Activated B cell treated with CpG ODN at 0.5 μM for 24 hours (primary cell): ENCODE data around the gene NUDT16L1. TPM values are rescaled to one million over a fixed set of nuclear protein-coding genes. Genes with fewer than 3 reads are reported as not detected.
"Not testable (repeated sequence)": the region's sequence is repeated elsewhere in the genome, so short reads cannot be mapped to it uniquely, and the experiment has no call there.

Experiments used
- ATAC-seq: fragments of 200-7000 bp; cut with Tn5 transposase; one replicate; pipeline ENCODE4 v1.10.0; 2021; ENCODE audit warnings: low read depth, mild to moderate bottlenecking, moderate library complexity
- CTCF ChIA-PET: fragments of 350-600 bp; sonication (Branson Sonifier 250); formaldehyde crosslinking; loops from one replicate; lab custom pipeline; 2021; ENCODE audit warnings: antibody characterized with exemption; lab: Charles Lee
- POLR2A ChIA-PET: fragments of 350-600 bp; sonication (Branson Sonifier 250); formaldehyde crosslinking; loops from one replicate; lab custom pipeline; 2021; ENCODE audit warnings: antibody characterized with exemption; lab: Charles Lee
- DNase-seq: peaks from one replicate; pipeline ENCODE4 v3.0.0; 2022
- H3K27ac Mint-ChIP-seq: one replicate; pipeline ENCODE4 v1.8.0; 2020; ENCODE audit warnings: mixed read lengths
- H3K27me3 Mint-ChIP-seq: one replicate; pipeline ENCODE4 v1.8.0; 2021; ENCODE audit warnings: mixed read lengths
- H3K36me3 Mint-ChIP-seq: one replicate; pipeline ENCODE4 v1.8.0; 2021; ENCODE audit warnings: low read depth, mixed read lengths
- H3K4me1 Mint-ChIP-seq: one replicate; pipeline ENCODE4 v1.8.0; 2021; ENCODE audit warnings: mixed read lengths
- H3K4me3 Mint-ChIP-seq: one replicate; pipeline ENCODE4 v1.8.0; 2020; ENCODE audit warnings: mild to moderate bottlenecking, mixed read lengths
- H3K9me3 Mint-ChIP-seq: one replicate; pipeline ENCODE4 v1.8.0; 2020; ENCODE audit warnings: mixed read lengths
- CTCF ChIP-seq: fragments of 200-600 bp; IDR thresholded peaks from one replicate; pipeline ENCODE4 v1.8.0; 2022; ENCODE audit warnings: antibody characterized with exemption, mild to moderate bottlenecking
- intact Hi-C: fragments of 100-400 bp; cut with micrococcal nuclease; formaldehyde crosslinking; loops from one replicate; pipeline ENCODE4 v1.15.1; 2024
- total RNA-seq: library from RNA; stranded (reverse); gene quantifications from 2 replicates; pipeline ENCODE4 v1.2.3, GENCODE V29; 2022

NUDT16L1 gene
- total RNA-seq, 1 donor from 2014 or later = 32.9 TPM

DNA sequence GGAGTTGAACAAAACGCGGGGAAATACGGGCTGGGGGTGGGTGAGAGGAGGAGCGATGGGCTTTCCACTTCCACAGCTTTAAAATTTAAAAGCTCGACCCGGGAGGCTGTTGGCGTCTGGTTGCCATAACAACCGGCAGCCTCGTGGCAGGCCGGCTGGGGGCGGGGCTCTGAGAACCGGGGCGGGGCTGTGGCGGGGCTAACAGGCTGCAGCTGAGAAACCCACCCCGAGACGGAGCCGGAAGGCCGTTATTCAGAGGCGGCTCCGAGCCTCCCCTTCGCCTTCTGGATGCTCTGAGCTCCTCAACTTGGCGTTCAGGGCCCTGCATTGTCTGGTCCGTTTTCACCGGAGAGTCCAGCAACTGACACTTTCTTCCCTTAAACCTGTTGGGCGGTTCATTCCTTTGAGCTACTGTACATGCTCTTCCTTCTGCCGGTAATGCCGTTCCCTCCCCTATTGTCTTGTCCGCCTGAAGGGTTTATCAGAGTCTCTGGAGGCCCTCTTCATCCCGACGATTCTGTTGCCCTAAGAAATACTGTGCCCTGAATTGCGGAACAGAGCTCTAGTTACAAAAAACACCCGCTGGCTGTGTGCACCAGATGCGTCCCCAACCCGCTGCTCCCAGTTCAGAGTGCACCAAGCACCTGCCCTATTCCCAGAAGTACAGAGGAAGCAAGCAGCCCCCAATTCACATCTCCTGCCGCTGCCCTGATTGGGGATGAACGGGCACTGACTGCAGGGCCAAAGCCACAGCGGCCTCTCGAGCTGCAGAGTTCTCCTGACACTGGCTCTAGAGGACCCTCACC lies 41.6 kb downstream of the NUDT16L1 start:
- intact Hi-C loops = loop anchor here (1.0 to 2.0 kb wide), 9 partner anchors 32 to 298 kb away; partner anchors contain the start of genes CDIP1, GLYR1, HMOX2 and MGRN1
- DNase-seq (peak; percentile 91), ATAC-seq (peak; percentile 80)
- no peak for TF ChIP-seq CTCF
- ChIA-PET CTCF (interaction anchor here (0.8 to 1.7 kb wide), 9 partner anchors 13 to 357 kb away, joined by 3 to 7 read pairs (median 4); partner anchors contain the start of genes GLYR1, HMOX2, MGRN1 and ROGDI), POLR2A (interaction anchor here (0.5 to 3.1 kb wide), 16 partner anchors 17 to 481 kb away, joined by 3 to 27 read pairs (median 6); partner anchors contain the start of genes CDIP1, GLYR1, NUDT16L1 and PAM16)
- Mint-ChIP-seq H3K4me3 (peak overlapping the region; percentile 90), H3K27ac (peak overlapping the region; percentile 87), H3K4me1 (peaks cover 18% of the 10 kb centered on the region), H3K9me3 (no peaks in the 10 kb centered on the region), H3K27me3 (no peaks in the 10 kb centered on the region), H3K36me3 (peaks cover 9% of the 10 kb centered on the region)

DNA sequence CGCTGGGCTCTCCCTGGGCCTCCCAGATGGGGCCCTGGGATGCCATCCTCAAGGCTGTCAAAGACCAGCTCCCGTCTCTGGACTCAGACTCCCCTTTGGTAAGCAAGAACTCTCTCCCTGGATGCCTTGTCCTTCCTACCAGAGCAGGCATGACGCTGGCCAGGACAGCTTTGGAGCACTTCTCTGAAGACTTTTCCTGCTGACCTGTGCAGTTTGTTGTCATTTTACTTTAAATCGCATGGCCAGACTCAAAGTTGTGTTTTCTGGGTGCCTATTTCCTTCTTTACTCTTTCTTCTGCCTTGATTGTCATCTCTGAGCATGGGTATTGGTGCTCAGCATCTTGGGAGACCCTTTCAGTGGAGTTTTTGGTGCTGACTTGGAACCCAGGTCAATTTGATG lies 43.2 kb downstream of the NUDT16L1 start:
- Mint-ChIP-seq H3K27me3 (no peaks in the 10 kb centered on the region), H3K9me3 (no peaks in the 10 kb centered on the region), H3K27ac (no peak overlapping the region), H3K36me3 (peaks cover 5% of the 10 kb centered on the region), H3K4me3 (no peak overlapping the region), H3K4me1 (peaks cover 18% of the 10 kb centered on the region)
- DNase-seq (no peak), ATAC-seq (no peak)
- no peak for TF ChIP-seq CTCF
- CTCF ChIA-PET = no interaction called here
- POLR2A ChIA-PET = no interaction called here
- intact Hi-C loops = no loop called here

DNA sequence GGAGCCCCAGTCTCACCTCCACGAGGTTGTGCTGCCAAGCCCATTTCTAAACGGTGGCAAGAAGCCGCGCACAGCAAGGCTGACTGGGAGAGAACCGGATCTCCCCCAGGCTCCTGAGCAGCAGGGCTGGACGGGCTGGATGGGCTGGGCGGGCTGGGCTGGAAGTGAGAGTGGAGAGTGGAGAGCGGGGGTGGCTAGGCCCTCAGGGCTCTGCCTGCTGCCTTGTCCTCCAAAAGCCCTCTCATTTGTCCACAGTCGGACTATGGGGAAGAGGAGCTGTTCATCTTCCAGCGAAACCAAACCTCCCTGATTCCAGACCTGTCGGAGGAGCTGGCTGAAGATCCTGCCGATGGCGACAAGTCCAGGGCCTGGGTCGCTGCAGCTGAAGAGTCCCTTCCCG lies 44.2 kb downstream of the NUDT16L1 start:
- CTCF ChIA-PET = no interaction called here
- intact Hi-C loops = no loop called here
- ATAC-seq (no peak), DNase-seq (no peak)
- Mint-ChIP-seq H3K4me1 (peaks cover 18% of the 10 kb centered on the region), H3K27ac (no peak overlapping the region), H3K9me3 (no peaks in the 10 kb centered on the region), H3K36me3 (peaks cover 5% of the 10 kb centered on the region), H3K4me3 (no peak overlapping the region), H3K27me3 (no peaks in the 10 kb centered on the region)
- POLR2A ChIA-PET = no interaction called here
- TF ChIP-seq CTCF = no peak

DNA sequence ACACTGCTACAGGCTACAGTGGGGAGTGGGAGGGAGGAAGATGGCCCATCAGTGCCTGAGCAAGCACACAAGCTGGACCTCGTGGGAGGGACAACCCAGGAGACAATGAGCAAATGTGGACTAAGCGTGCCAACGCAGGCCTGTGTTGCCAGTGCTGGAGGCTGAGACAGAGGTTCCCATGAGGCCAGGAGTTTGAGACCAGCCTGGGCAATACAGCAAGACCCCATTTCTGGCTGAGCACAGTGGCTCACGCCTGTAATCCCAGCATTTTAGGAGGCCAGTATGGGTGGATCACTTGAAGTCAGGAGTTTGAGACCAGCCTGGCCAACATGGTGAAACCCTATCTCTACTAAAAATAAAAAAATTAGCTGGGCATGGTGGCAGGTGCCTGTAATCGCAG lies 45.0 kb downstream of the NUDT16L1 start:
- CTCF ChIA-PET, DNase-seq, H3K27me3 Mint-ChIP-seq, H3K36me3 Mint-ChIP-seq, H3K4me3 Mint-ChIP-seq, ATAC-seq, H3K27ac Mint-ChIP-seq, H3K9me3 Mint-ChIP-seq, POLR2A ChIA-PET, intact Hi-C loops: not testable (repeated sequence)
- peaks cover 16% of the 10 kb centered on the region for H3K4me1 Mint-ChIP-seq

GRCh38 chr16:4743226-4743878 lies 50.0 kb downstream of the NUDT16L1 start:
- CTCF ChIA-PET = no interaction called here
- intact Hi-C loops = no loop called here
- TF ChIP-seq CTCF = no peak
- Mint-ChIP-seq H3K4me1 (peaks cover 22% of the 10 kb centered on the region), H3K27me3 (no peaks in the 10 kb centered on the region), H3K36me3 (no peaks in the 10 kb centered on the region), H3K9me3 (no peaks in the 10 kb centered on the region), H3K27ac (no peak overlapping the region), H3K4me3 (peak overlapping the region; percentile 52)
- no peak for ATAC-seq
- DNase-seq = no peak
- POLR2A ChIA-PET = no interaction called here
